Epidermal melanocyte (primary cell): ENCODE results near the gene TPST2.
"Not testable (repeated sequence)": the region's sequence is repeated elsewhere in the genome, so short reads cannot be mapped to it uniquely, and the experiment has no call there.

Source experiments
- DNase-seq: peaks from one replicate; pipeline ENCODE4 v3.0.0; 2011; ENCODE audit warnings: low spot score; ENCODE audit not compliant: insufficient read length

The TPST2 gene

DNA sequence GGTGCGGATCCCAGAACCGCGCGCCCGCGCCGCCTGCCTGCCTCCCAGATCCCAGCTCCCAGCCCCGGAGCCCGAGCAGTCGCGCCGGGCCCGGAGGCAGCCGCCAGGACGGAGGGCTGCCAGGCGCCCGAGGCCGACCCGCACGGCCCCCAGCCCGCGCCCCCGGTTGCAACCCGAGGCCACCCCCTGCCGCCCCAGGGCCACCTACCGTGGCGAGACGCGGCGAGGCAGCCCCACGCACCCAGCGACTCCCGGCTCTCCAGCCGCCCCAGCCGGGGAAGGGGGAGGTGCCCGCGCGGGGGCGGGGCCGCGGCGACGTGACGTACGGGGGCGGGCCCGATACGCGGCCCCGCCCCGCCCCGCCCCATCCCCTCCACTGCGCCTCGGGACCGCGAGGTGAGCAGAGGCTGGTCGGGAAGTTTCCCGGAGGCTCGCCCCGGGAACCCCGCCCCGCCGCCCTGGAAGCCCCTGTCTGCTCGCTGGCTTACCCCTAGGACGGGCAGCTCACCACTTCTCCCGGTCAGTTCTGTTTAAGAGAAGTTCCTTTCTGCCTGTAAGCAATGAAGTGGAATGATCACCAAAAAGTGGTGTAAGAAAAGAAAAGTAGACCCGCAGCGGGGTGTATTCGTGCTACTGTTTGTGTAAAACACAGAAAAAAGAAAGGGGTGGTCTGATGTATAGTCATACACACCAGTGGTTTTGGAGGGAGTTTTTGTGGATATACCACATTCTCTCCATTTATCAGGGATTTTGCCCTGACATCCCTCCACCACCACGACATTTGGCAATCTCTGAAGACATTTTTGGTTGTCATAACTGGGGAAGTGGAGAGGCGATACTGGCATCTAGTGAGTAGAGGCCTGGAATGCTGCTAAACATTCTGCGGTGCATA, at the start of gene TPST2:
TSS of gene TPST2 (minus strand) at position 288 of the 892 bp plus-strand sequence. CDS start 48,502 bp downstream, outside the sequence.
- DNase-seq, result peak; percentile 76

GRCh38 chr22:26636296-26636695, 46.4 kb upstream of the TPST2 start:
- no peak for DNase-seq

DNA sequence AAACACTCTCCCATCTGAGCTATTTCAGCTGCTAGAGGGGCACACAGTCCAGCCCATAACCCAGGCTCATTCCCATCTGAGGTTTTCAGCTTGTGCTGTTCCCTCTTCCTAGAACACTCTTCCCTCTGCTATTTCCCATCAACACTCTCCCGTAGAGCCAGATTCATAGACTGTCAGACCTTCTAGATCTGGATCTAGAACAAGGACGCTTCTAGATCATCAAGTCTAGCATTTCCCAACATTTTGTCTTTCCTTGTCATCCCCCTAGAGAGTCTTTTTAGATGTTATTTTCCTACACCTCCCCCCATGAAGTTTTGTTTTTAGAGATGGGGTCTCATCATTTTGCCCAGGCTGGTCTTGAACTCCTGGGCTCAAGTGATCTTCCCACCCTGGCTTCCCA, 45.2 kb upstream of the TPST2 start:
- DNase-seq, result no peak

DNA sequence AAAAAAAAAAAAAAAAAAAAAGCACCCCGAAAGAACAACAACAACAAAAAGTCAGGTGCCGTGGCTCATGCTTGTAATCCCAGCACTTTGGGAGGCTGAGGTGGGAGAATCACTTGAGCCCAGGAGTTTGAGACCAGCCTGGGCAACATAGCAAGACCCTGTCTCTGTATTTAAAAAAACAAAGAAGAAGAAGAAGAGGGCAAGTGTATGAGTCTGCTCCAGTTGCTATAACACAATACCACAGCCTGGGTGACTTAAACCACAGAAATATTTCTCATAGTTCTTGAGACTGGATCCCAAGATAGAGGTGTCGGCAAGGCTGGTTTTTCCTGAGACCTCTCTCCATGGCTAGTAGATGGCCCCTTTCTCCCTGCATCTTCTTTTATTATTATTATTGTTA, 44.3 kb upstream of the TPST2 start:
- DNase-seq, result no peak

GRCh38 chr22:26632422-26633155, 42.7 kb upstream of the TPST2 start:
- DNase-seq, result no peak

DNA sequence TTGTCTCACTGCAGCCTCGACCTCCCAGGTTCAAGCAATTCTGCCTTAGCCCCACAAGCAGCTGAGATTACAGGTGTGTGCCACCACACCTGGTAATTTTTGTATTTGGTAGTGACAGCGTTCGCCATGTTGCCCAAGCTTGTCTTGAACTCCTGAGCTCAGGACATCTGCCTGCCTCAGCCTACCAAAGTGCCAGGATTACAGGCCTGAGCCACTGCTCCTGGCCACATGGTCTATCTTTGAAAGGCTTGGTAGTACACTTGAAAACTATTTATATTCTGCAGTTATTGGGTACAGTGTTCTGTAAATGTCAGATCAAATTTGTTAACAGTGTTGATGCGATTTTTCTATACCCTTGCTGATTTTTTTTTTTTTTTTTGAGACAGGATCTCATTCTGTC, 41.4 kb upstream of the TPST2 start:
- no peak for DNase-seq

GRCh38 chr22:26629988-26630761, 40.2 kb upstream of the TPST2 start:
- DNase-seq, result no peak

DNA sequence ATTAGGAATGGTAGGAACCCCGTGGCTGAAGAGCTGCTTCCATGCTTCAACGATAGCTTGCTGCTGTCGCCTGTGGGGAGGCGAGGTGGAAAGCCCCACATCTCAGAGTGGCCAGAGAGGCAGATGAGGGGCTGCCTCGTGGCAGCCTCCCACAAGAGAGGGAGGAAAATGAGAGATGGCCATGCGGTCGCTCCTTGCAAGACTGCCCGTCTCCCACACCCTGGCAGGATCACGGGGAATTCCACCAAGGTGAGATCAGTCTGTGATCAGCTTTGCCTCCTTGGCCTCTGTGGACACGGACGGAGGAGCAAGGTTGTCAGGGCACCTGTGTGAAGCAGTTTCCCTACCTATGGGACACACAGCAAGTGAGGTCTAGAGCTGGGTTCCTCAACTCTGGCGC, 34.9 kb upstream of the TPST2 start:
- no peak for DNase-seq

DNA sequence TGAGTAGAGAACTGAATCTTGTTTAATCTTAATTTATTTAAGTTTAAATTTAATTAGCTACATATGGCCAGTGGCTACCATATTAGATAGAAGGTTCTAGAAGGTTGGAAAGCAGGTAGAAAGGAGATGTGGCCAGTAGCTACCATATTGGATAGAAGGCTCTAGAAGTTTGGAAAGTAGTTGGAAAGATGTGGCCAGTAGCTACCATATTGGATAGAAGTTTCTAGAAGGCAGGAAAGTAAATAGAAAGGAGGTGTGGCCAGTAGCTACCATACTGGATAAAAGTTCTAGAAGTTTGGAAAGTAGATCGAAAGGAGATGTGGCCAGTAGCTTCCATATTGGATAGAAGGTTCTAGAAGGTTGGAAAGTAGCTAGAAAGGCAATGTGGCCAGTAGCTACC, 34.1 kb upstream of the TPST2 start:
- no peak for DNase-seq

DNA sequence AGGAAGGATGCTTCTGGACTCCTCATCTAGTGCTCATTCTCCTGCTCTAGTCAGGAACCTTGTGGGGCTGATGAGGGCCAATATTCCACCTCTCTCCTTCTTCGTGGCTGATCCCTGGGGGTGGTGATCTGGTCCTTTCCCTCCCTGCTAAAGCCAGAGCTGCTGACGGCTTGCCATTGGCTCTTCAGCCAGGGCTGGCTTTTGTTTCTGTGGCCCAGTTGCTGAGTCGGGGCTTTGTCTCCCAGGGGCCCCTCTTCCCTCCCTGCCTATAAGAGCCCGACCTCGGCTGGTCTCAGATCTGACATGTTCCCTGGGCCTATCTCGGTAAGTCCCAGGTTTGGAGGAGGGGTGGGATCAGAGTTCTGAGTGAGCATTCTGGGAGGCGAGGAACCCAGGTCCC, 31.7 kb upstream of the TPST2 start, which contains the start of gene CRYBA4:
TSS of gene CRYBA4 (plus strand) at position 301 of the 400 bp plus-strand sequence. CDS start 634 bp downstream, outside the sequence.
- DNase-seq, result no peak

DNA sequence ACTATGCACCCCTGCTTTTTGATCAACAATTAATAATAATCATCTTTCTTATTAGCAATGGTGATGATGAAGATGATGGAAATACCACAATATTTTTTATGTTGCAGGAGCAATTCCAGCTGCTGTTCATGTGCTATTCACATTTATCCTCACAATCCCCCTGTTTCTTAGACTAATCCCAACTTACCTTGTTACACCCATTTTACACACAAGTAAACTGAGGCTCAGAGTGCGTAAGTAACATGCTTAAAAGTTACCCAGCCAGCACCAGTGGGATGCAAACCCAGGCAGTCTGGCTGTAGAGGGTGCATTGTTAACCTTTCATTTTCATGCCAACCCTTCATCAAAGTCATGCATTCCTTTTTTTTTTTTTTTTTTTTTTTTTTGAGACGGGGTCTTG, 30.3 kb upstream of the TPST2 start:
- DNase-seq, result no peak

GRCh38 chr22:26619510-26619909, 29.6 kb upstream of the TPST2 start:
- no peak for DNase-seq

DNA sequence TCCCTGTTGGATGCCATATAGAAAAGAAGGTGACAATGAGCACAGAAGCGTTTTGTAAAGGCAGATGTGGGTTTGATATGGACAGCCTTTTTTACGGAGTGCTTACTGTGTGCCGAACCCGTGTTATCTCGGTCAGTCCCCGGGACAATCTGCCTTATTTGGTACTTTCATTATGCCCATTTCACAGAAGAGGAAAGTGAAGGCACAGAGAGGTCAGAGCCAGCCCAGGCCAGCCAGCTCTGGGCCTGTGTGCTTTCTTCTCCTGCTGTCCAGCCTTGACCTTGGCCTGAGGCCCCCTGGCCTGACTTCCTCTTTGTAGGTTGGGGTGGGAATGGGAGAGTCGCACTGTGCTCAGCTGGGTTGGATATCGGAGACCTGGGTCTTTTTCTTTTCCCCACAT, 28.5 kb upstream of the TPST2 start:
- no peak for DNase-seq

DNA sequence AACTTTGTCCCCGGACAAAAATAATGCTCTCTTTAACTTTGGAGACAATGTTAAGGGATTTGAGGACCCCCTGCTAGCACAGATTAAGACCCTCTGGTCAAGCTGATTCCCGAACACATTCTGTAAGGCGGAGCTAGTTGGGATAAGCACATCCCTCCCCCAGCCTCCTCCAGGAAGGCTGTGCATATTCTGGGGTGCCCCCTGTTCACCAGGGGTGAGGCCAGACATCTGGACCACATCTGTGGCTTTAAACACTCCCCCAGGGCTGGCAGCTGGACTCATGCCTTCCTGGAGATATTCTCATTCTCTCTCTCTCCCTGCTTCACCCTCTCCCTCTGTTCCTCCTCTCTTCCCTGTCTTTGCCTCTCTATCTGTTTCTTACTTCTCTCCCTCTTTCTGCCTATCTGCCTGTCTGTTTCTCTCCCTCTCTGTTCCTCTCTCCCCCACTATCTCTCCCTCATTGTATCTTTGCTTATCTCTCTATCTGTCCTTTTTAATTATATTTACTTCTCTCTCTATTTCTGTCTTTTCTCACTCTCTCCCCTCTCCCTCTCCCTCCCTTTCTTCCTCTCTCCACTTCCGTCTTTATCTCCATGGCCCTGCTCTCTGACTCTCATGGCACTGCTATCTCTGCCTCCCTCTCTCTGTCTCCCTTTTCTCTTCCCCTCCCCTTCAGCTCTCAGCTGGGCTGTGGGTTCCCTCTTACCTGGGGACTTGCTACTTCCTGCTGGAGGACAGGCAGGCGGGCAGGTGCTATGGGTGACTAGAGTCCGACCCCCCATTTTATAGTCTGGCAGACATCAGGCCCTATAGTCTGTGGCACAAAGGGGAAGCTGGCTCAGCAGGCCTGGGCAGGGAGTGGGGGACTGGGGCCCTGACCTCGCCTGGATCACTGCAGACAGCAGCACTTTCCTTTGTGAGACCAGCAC, 27.6 kb upstream of the TPST2 start, which contains the start of gene CRYBB1:
TSS of gene CRYBB1 (minus strand) at position 757 of the 929 bp plus-strand sequence. CDS start 1,708 bp downstream, outside the sequence.
- DNase-seq, result peak; percentile 56

GRCh38 chr22:26616650-26617049, 26.7 kb upstream of the TPST2 start:
- no peak for DNase-seq

DNA sequence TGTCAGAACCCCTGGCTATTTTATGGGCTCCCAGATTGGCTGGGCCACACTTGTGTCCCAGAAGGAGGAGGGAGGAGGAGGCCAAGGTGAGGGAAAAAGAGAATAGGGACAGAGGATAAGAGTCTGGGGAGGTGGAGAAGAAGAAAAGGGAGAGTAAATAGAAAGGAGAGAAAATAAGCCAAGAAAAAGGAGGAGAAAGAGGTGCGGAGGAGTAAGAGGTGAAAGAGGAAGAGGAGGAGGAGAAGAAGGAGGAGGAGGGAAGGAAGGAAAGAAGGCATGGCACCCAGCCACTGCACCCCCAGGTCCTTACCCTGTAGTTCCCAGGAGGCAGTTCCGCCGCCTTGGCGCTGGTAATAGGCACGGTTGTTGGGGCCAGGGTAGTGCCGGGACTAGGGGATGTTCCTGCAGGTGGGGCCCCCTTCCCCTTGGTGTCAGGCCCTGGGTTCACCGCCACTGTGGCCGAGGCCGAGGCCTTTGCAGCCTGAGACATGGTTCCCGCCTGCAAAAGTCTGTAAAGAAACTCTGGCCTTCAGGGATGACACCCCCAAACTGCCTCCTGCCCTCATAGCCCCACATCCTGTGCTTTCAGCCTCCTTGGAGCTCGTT, 26.0 kb upstream of the TPST2 start:
- no peak for DNase-seq

DNA sequence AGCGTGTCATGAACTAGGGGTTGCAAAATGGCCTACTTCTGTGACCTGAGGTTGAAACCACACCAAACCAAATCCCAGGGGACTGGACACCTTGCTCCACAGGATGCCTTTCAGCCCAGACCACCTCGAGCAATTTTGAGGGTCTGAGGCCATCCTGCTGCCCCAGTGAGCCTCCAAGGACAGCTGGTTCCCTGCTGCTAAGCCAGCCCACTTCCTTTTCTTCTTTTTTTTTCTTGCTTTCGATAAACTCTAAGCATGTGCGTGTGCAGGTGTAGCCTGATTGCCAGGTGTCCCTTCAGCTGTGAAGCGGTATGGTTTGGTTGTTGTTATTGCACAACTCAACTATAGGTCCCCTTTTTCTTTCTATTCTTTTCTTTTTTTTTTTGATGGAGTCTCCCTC, 25.2 kb upstream of the TPST2 start:
- no peak for DNase-seq

- no peak for DNase-seq
These were observed 24.4 kb upstream of the TPST2 start for GRCh38 chr22:26614322-26614721.

GRCh38 chr22:26613753-26614152, 23.8 kb upstream of the TPST2 start:
- DNase-seq, result not testable (repeated sequence)

DNA sequence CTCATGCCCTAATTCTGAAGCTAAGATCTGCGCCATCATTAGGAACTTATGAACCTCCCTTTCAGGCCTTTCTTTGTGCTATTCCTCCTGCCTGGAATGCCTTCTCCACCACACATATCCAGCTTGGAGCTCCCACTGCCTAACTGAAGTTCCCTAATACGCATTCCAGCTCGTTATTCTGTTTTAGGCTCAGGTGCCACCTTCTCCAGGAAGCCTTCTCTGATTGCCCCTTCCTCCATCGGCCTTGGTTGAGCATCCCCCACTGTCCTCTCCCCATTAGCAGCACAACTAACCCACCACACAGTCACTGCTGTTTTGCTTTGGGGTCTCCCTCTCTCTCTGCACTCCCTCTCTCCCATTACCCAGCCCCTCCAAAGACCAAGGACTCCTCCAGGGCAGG, 22.7 kb upstream of the TPST2 start:
- DNase-seq, result no peak
